HG03439 (cell line): ENCODE results near the gene RASL11B.
"Not testable (repeated sequence)": the region's sequence is repeated elsewhere in the genome, so short reads cannot be mapped to it uniquely, and the experiment has no call there.

Source experiments
- ATAC-seq: cut with Tn5 transposase; IDR thresholded peaks from one replicate; pipeline ENCODE4 v1.9.1; 2021; ENCODE audit warnings: mild to moderate bottlenecking, moderate library complexity; ENCODE audit not compliant: unreplicated experiment

RASL11B gene, protein sequence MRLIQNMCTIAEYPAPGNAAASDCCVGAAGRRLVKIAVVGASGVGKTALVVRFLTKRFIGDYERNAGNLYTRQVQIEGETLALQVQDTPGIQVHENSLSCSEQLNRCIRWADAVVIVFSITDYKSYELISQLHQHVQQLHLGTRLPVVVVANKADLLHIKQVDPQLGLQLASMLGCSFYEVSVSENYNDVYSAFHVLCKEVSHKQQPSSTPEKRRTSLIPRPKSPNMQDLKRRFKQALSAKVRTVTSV

DNA sequence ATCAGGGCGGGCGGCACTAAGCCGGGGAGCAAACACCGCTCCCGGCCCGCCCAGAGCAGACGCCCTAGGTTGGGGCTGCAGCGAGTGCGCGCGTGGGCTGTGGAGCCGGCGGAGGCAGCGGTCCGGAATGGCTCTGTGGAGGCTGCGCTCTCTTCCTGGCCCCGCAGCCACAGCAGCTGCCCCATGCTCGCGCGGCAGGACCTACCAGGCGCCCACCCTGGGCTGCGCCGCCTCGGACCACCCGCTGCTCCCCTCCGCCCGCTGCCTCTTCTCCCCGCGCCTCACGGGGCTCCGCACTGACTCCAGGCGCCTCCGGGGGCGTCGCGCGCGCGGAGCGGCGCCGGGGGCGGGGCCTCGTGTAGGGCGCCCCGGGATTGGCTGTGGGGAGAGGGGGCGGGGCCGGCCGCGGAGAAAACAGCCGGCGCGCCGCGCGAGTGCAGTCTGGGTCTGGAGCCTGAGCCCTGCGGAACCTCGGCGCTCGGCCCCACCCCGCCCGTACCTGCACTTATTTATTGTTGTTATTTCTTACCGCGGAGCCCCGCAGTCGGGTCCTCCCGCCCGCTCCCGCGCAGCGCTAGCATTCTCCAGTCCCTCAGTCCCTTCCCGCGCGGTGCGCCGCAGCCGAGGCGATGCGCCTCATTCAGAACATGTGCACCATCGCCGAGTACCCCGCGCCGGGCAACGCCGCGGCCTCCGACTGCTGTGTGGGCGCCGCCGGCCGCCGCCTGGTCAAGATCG, at the start of gene RASL11B:
TSS of gene RASL11B (plus strand) at position 439 of the 738 bp plus-strand sequence. CDS start at position 630, 191 bp downstream.
- ATAC-seq, result peak; percentile 99

DNA sequence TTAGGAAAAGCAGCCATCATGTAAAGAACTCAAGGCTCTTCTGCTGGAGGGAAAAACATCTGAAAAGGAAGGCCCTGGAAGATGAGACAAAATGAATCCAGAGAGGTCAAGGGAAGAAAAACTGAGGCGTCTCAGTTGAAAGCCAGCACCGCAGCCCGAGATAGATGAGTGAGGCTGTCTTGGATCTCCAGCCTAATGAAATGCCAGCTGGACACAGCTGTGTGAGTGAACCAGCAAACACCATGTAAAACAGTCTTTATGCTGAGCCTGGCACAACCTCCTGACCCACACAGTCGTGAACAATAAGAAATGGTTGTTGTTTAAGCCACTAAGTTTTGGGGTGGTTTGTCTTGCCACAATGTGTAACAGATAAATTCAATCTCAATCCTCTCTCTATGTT, 48.6 kb upstream of the RASL11B start:
- no peak for ATAC-seq

DNA sequence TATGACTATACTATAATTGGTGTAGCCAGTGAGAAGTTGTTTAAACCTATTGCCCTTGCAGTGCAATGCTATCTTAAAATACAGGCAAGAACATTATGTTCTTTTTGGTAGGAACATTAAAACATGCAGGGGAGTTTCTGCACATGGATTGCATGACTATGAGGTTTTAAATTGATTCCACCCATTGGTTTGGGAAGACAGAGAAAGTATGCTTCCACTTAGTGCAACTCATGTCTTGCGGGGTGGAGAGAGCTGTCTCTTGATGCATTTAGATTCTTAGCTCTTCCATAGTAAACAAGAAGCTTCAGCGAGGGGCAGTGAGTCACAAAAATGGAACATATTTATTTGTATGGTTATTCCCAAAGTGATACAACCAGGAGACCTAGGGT, 39.5 kb upstream of the RASL11B start:
- no peak for ATAC-seq

DNA sequence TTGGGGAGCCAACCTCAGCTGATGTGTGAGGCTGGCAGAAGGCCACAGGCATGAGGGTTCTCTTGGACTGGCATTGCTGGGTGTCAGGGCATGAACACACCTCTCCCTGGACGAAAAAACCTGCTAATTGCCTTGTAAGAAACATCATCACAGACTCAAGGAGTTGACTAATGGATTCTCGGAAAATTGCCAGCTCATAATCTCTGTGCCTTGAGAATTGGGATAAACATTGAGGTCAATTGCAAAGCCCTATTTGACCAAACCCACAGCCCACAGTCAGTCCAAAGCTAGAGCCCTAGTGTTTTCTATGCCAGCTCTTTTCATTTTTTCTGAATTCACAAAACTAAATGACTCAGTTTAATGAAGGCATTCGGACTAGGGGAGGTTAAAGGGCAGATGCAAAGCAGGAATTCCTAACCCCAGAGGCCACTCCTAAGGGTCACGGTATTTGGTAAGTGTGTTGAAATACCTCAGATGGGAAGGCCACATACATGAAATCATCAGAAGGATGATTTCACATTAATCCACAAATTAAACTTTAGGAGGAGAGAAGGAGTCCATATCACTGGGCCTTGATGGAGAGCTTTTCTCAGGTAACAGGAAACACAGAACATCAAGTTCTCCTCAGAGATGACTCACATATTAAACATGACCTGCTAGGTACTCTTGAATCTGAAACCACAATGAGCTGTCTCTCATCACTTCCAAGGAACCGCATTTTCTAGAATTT, 39.0 kb upstream of the RASL11B start:
- no peak for ATAC-seq

DNA sequence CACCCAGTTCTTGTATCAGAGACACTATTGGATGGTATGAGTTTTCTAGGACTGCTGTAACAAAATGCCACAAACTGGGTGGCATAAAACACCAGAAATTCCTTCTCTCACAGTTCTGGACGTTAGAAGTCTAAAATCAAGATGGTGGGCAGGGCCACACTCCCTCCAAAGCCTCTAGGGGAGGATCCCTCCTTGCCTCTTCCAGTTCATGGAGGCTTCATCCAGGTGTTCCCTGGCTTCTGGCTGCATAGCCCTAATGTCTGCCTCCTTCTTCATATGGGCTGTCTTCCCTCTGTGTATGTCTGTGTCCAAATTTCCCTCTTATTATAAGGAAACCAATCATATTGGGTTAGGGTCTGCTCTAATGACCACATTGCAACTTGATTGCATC, 38.4 kb upstream of the RASL11B start:
- no peak for ATAC-seq

DNA sequence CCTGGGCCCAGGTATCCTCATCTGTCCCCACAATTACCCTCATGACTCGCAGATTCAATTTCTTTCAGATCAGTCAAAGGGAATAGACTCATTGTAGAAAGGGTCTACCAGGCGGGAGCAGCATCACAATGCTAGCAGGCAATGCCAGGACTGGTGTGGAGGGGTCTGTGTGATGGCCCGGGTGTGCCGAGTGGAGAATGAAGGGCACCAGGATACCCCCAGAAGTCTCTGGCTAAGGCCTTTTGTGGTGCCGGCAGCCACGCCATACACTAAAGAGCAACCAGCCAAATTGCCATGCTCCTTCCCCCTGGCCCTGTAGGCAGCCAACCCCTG, 37.9 kb upstream of the RASL11B start:
- no peak for ATAC-seq

DNA sequence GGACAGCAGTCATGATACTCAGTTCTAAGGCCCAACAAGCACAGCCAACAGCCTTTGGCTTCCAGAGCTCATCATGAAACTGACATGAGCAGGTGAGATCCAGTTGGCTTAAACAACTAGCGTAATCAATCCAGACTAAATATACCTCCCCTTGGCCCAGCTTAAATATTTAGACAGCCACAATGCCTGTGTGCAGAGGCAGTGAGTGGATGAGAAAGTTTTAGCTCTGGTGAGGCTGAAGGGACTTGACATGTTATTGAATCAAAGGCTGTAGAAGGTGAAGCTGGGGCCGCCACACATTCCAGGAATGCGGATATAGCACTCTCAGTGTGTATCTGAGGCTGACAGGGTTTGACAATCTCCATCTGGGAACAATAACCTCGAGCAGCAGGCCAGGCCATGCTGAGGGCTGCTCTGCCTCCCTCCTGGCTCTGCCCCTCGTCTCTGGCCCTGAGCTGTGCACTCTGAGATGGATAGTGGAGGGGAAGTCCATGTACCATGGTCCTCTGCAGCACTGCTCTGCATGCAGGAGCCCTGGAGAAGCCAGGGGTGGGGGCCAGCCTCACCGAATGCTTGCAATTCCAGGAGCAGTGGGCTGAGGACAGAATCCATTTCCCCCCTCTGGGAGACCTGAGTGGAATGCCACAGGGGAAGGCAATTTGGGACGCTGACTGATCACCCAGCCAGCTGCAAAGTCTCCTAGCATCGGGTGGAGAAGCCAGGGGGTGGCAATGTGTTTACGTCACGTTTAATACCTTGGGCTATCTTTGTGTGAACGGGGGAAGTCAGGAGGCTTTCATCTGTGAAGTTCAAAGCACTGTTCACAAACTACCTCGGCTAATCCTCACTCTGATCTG, 37.3 kb upstream of the RASL11B start:
- ATAC-seq, result no peak

DNA sequence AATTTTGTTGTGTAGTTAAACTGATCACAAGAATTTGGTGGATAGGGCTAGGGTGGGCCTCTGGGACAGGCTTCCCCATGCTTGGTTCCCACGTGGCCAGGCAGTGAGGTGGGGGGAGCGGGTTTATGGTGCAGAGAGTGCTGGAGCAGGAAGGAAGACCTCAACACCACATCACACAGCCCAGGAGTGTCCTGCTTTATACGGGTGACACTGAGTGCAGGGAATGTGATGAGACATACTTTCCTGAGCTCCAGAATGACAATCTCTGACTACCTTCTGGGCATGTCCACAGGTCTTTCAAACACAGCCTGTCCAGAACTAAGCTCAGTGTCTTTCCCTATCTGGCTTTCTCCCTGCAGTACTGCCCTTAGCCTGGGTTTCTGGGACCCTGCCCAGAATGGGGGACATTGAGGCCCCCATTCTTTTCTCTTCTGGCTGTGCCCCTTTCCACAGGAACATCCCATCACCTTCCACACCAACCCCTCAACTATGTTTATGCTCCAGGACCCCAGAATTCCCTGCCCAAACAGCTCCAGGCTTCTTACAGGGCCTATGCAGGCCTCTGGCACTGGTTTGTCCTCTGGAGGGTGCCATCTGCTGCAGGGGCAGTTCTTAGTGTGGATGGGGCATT, 36.5 kb upstream of the RASL11B start:
- ATAC-seq, result no peak

DNA sequence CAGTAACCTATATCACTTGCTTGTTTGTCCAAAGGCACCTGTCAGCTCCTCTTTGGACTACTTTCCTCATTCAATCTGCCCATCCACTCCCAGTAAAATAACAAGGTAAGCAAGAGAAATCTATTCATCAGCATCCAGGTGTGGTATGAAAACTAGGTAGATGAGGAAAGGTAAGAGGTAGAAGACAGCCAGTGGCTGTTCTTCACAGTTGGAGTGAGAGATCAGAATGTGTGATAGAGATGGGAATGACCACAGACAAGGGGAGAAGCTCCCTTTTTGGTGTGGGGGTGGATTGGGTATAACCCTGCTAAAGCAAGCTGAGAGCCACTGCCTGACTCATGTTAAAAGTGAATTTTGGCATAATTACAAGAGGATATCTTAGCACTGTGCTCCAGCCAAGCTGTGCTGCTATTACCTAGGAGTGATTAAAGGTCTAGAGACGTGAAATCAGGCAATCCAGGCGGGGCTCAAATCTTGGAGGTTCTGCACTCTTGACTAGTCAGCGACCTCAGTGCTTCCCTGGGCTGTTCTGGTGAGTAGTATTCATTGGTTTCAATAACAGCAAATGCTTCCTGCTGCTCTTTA, 28.1 kb upstream of the RASL11B start:
- ATAC-seq, result no peak

DNA sequence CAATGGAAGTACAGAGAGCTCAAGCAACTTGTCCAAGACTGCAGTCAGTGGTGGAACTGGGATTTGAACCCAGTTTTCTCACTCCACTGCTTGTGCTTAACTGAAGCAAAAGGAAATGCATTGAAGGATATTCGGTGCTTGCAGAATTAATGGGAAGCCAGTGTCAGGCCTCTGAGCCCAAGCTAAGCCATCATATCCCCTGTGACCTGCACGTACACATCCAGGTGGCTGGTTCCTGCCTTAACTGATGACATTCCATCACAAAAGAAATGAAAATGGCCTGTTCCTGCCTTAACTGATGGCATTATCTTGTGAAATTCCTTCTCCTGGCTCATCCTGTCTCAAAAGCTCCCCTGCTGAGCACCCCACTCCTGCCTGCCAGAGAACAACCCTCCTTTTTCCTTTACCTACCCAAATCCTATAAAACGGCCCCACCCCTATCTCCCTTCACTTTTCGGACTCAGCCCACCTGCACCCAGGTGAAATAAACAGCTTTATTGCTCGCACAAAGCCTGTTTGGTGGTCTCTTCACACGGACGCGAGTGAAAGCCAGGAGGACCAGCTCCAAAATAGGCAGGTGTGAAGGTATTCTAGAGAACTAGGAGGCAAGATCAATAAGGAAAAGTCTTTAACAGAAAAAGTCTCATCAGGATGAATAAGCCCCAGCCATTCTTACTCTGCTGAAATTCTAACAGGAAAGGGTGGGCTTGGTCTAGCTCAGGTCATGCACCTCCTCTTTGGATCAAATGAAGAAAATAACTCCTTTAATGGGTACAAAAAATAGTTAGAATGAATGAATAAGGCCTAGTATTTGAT, 27.3 kb upstream of the RASL11B start:
- ATAC-seq, result not testable (repeated sequence)

DNA sequence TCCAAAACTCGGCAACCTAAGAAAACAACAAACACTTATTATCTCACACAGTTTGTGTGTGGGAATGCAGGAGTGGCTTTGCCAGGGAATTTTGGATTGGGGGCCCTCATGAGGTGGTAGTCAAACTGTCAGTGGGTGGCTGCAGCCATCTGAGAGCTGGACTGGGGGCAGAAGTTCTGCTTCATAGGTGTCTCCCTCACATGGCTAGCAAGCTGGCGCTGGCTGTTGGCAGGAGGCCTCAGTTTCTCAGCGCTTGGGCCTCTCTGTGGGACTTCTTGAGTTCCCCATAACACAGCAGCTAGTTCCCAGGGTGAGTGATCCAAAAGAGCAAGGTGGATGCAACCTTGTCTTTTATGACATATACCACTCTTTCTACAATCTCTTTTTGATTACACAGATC, 26.0 kb upstream of the RASL11B start:
- ATAC-seq, result no peak

DNA sequence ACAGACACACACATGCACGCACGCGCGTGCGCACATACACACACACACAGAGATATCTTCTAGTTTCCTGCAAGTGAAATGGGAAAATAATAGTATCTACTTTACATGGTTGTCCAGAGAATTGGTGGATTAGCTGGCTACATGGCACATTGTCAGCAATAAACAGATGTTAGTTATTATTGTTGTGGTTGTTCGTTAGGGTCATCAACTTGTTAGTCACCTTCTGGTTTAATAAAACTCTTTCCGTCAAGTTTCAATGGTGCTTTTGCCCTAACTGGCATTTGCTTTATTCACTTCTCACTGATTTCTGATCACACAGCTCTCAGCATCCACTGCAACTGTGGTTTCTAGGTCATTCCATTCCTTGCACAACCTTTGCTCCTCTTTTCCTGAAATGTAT, 25.4 kb upstream of the RASL11B start:
- ATAC-seq, result no peak

DNA sequence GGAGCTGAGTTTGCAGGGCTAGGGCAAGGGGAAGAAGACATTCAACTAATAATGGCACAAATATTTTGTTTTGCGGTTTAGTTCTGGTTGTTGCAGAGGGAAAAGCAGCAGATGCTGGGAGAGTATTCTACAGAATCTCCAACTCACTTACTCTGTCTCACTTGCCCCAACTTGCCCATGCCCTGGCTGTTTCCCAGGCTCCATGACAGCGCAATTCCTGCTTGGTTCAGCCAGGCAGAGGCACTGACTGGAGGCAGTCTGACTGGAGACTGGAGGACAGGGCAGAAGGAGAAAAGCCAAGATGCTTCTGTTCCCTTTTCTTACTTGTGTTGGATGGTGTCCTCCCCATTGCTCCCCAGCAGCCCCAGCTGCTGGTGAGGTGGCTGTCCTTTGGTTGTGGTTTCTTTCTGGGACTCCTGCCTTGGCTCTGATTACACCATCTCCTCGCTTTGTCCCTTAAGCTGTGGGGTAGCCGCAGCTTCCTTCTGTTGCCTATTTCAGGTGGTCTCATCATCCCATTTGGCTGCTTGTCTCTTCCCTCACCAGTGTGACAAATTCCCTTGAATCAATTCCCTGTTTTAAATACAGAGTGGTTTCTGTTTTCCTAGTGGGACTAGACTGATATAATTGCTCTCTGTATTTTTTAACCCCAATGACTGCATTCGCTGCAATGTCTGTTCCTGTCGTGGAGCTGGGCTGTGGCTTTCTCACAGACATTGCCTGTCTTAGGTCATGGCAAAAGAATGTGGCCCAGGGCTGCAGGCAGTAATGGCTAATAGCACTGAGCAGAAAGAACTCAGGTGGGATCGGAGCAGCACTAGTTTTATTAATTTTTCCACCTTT, 24.2 kb upstream of the RASL11B start:
- ATAC-seq, result no peak

DNA sequence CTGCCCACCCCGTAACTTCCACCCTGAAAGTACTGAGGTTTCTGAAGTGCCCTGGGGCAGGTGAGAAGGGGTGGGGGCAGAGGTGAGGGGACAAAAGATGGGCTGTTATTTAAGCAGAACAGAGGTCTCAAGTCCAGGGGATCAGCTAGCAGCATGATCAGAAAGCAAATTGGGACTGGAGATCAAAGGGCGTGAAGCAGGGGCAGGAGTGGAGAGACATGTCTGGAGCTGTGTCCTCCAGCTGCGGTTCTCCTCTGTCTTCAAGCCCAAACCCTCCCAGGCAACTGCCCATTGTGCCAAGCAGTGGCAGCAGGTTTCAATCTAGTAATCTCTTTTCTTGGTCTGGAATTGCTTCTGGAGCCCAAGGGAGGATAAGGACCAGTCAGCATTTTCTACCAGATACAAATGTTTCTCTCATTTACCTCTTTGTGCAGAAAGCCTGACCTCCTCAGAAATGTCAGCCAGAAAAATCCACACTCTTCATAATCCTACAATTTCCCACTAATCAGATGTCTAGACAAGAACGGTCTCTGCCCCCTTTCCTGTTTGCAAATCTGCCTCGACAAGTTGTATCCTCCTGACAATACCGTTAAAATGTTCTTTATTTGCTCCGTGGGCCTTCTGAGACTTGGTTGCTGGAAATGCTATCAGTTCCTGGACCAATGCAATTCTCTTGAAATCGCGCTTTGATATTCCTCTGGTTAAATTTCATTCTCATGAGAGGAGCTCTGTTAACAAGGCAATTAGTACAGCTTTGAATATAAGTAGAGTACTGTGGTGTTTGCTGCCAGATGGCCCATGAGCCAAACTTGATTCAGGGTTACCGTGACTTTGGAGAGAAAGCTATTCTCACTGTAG, 23.2 kb upstream of the RASL11B start:
- ATAC-seq, result no peak

DNA sequence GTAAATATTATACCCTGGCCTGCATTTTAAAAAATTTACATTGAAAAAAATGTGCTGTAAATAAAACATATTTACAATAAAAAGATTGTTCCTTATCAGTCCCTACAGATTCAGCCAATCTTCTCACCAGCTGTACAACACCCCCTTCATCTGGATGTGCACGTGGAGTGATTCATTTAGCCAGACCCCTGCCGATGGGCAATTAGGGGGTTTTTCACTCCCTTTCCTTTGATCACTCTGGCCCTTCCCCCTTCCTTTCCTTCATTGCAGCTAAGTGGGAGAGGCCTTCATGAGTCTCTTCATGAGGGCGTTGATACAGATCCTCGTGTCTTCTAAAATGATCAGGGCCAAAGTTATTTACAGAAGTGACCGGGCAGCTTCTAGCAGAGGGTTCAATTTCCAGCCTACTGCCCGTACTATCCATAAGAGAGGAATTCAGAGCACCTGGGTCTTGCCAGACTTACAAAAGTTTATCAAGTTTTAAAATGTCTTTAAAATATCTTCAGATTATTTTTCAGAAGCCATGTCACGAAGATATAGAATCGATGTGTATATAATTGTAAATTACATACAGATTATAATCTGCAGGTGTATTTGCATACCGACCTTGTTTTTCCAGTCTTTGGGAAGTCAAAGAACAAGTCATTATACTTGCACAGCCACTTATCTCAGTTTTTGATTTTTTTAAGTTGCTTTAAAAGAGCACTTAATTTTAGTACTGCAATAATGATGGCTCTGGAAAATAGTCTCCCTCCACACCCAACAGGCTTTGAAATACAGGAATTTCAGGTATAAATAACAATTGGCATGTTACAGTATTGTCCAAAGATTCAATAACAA, 21.4 kb upstream of the RASL11B start:
- no peak for ATAC-seq

DNA sequence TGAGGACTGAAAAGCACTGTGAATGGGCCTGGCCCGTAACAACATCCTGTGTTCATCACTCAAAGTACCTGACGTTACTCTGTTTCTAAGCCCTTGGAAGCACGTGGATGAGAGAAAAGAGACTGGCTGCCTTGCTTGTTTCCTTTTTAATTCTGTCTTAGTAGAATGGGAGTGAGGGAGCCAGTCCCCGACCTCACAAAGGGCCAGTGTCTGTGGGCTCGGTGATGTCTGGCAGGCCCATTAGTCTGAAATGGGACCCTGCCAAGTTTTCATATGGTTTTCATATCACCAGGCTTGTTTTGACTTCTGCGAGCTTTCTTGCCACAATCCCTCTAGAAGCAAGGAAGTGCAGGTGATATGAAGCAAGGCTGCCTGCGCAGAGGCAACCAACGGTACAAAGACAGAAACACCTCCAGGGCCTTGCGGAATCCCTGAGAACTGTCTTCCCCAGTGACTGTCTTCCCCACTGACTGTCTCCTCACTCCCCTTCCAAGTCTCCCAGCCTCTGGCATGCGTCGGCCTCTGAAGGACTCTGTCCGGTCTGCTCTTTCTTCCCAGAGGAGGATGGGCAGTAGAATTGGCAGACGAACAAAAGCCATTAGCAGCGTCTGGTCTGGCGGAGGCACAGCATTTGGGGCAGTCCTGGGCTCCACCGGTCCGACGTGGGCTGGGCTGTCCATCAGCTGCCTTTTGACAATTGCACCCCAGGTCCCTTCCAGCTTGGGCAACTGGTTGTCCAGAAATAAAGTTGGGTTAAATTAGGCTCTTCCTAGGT, 20.2 kb upstream of the RASL11B start:
- ATAC-seq, result no peak
